ENCODE results near the gene ANKRD63.
A peak's percentile ranks its signal among the peaks of the same experiment; 100 is the strongest.

ANKRD63 gene

DNA sequence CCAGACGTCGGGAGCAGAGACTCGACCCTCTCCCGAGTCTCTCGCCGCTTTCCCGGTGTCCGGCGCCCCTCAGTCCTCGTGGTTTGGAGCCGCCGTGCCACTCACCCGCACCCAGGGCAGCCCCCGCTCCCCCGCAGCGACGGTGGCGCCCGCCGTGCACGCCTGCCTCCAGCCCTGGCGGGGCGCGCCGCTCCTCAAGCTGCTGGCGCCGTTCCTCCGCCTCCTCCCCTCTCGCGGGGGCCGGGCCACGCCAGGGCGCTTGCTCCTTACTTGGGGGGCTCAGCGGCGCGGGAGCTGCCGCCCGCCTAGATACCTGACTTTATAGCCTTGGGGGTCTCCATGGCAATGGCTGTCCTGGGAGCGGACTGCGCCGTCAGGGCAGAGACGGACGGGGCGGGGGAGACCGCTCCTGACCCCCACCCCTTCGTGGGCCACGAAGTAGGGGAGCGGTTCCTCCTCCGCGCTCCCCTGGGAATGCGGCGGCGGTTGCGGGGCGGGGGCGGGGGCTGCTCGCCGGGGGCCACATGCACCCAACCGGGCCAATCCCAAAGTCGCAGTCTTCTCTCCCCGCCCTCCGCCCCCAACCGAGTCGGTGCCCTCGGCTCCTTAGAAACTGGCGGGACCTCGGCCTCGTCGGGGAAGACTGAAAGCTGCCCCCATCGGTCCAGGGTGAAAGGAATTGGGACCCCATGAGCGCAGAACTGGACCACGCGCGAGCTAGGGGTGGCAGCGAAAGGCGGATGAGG lies at the start of gene ANKRD63:
TSS of gene ANKRD63 (minus strand) at position 196 of the 746 bp plus-strand sequence. CDS start 478 bp downstream, outside the sequence.
- peak within 1 kb of the TSS; percentile 32 for H3K4me3 ChIP-seq (ENCODE audit: low read depth, low read length)
- DNase-seq (ENCODE audit: low read depth), result peak; percentile 80
- no peak for TF ChIP-seq CTCF (IDR thresholded peaks at IDR 0.05; ENCODE audit: low read depth, low read length)
- TF ChIP-seq POLR2A (IDR thresholded peaks at IDR 0.05; ENCODE audit: extremely low read depth, insufficient read length), result no peak

- DNase-seq (ENCODE audit: low read depth), result no peak
- TF ChIP-seq CTCF (IDR thresholded peaks at IDR 0.05; ENCODE audit: low read depth, low read length) (no peak), MYC (IDR thresholded peaks at IDR 0.05; ENCODE audit: low read depth, low read length) (no peak), POLR2A (IDR thresholded peaks at IDR 0.05; ENCODE audit: extremely low read depth, insufficient read length) (no peak)
- TF ChIP-seq, protein P1, sequence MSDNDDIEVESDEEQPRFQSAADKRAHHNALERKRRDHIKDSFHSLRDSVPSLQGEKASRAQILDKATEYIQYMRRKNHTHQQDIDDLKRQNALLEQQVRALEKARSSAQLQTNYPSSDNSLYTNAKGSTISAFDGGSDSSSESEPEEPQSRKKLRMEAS (IDR thresholded peaks at IDR 0.05; ENCODE audit: low read depth, low read length), result no peak
- no peak overlapping the region for H3K4me3 ChIP-seq (ENCODE audit: low read depth, low read length)
These were observed 49.4 kb upstream of the ANKRD63 start for GRCh38 chr15:40332113-40332781.

DNA sequence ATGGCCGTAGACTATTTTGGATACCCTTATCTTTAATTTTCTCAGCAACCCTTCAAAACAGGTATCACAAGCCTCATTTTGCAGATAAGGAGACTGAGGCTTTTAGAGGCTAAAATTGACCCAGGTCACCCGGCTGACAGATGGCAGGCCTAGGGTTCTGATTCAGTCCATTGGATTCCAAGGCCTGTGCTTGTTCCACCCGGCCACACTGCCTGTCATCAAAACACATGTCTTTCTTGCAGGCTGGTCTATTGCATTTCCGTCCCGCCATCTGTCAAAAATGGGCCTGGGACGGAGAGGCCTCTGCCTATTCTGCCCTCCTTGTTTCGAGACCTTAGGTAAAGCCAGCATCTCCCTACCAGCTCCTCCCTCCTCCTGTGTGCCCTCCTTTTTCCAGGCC lies 48.8 kb upstream of the ANKRD63 start:
- no peak for DNase-seq (ENCODE audit: low read depth)
- no peak for TF ChIP-seq POLR2A (IDR thresholded peaks at IDR 0.05; ENCODE audit: extremely low read depth, insufficient read length)
- TF ChIP-seq CTCF (IDR thresholded peaks at IDR 0.05; ENCODE audit: low read depth, low read length), result no peak
- TF ChIP-seq, protein P1 (IDR thresholded peaks at IDR 0.05; ENCODE audit: low read depth, low read length), result no peak
- no peak for TF ChIP-seq MYC (IDR thresholded peaks at IDR 0.05; ENCODE audit: low read depth, low read length)
- no peak overlapping the region for H3K4me3 ChIP-seq (ENCODE audit: low read depth, low read length)

DNA sequence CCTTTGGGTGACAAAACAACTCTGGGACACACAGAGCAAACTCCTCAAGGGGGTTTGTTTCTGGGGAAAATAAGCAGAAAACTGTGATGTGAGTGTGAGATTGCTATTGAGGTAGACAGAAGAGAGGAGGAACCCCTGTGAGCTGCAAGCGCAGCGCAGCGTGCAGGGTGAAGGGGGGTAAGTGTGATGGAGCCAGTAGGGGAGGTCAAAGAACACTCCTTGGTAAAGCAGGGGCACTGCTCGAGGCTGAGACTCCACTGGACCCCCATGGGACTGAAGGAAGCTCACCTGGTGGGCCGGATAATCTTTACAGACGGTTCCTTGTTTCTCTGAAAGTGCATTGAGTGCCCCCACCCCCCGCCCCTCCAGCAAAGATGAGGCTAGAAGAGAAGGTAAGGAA lies 48.2 kb upstream of the ANKRD63 start:
- no peak overlapping the region for H3K4me3 ChIP-seq (ENCODE audit: low read depth, low read length)
- DNase-seq (ENCODE audit: low read depth), result no peak
- no peak for TF ChIP-seq CTCF (IDR thresholded peaks at IDR 0.05; ENCODE audit: low read depth, low read length)
- TF ChIP-seq POLR2A (IDR thresholded peaks at IDR 0.05; ENCODE audit: extremely low read depth, insufficient read length), result no peak

DNA sequence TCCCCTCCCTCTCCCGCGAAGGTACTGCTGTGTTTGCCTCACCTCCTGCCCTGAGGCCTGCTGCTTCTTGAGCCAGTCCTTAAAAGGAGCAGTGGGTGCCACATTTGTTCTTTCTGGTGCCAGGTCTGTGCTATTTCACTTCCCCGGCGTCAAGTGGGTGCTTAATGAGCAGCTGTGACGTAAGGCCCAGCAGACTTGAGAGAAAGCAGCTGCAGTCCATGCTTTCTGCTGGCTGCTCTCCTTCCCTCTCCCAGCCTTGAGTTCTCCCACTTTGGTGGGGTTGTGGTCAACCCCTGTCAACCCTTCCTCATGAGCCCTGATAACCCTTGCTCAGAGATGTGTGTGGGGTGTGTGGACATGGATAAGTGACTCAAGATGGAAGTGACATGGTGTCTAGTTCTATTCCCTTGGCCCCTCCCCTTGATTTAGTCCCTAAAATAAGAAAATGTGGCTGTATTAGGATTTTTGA lies 47.5 kb upstream of the ANKRD63 start:
- TF ChIP-seq MYC (IDR thresholded peaks at IDR 0.05; ENCODE audit: low read depth, low read length) (no peak), CTCF (IDR thresholded peaks at IDR 0.05; ENCODE audit: low read depth, low read length) (no peak), POLR2A (IDR thresholded peaks at IDR 0.05; ENCODE audit: extremely low read depth, insufficient read length) (no peak)
- TF ChIP-seq, protein P1 (IDR thresholded peaks at IDR 0.05; ENCODE audit: low read depth, low read length), result no peak
- DNase-seq (ENCODE audit: low read depth), result peak; percentile 61
- H3K4me3 ChIP-seq (ENCODE audit: low read depth, low read length), result no peak overlapping the region

Data from NB4 (cell line).